HTR-8/SVneo (cell line): ENCODE measurements around the gene SEC22A.

Experiments
- DNase-seq: peaks from one replicate; pipeline ENCODE4 v3.0.0; 2011; ENCODE audit warnings: low spot score, mixed read lengths; ENCODE audit not compliant: insufficient read length
- FAIRE-seq: peaks from 2 replicates; lab custom pipeline; 2011; peaks lifted over from hg19 to GRCh38; lab: Jason Lieb, UNC

Gene SEC22A

DNA sequence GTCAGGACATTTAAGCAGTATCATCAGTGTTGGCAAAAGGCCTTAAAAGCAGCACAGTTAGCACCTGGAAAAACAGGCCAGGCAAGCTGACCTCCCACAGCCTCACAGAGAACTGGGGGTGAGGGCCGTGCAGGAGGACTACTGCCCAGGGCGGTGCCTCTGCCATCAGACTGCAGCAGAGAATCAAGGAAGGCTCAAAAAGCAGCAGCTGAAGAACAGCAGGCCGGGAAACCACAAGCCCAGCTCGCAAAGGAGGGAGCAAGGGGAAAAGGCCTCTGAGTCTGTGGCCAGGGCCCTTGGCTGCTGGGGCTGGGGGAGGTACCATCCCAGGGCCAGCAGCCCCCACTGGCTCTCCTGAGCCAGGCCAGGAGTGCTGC, 84.2 kb downstream of the SEC22A start:
- FAIRE-seq (no peak), DNase-seq (no peak)

DNA sequence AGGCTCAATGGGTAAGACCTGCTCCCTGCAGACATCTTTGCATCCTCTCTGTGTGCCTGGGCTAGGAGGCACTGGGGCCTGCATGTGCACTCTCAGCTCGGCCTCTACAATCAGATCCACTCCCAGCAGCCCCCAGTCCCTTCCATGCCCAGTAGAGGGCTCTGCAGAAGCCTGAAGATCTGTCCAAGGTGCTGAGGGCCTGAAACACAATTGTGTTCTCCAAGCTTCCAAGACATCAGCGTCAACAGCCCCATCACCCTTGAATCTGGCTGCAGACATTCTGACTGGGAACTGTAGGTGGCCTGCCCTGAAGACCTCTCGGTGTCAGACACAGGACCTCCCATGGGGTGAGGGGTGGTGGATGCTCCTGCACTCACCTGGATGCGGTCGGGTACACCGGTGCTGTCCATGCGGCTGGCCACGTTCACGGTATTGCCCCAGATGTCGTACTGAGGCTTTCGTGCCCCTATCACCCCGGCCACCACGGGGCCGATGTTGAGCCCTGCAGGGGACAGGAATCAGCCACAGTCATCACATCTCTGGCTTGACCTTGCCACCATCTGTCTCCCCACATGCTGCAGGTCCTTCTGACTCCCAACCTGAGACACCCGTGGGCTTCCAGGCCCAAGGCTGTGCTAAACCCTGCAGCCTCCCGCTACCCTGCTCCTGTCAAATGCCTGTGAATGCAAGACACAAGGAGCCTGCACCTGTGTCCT, 84.7 kb downstream of the SEC22A start:
- DNase-seq (peak; percentile 74), FAIRE-seq (no peak)

GRCh38 chr3:123287051-123287961, 85.6 kb downstream of the SEC22A start:
- DNase-seq (no peak), FAIRE-seq (no peak)

DNA sequence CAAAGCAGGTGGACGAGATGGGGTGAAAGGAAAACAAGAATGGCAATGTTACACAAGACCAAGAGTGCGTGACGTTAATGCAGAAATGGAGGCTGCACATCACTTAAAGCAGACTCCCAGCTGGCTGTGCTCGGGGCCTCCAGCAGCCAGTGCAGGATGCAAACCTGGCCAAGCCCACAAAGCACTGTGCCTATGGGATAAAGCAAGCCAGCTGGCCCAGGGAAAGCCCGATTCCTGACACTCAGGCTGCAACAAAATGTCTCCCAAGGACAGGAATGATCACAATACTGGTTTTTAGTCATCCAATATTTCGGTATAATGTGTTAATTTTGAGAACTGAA, 86.2 kb downstream of the SEC22A start:
- DNase-seq = no peak

DNA sequence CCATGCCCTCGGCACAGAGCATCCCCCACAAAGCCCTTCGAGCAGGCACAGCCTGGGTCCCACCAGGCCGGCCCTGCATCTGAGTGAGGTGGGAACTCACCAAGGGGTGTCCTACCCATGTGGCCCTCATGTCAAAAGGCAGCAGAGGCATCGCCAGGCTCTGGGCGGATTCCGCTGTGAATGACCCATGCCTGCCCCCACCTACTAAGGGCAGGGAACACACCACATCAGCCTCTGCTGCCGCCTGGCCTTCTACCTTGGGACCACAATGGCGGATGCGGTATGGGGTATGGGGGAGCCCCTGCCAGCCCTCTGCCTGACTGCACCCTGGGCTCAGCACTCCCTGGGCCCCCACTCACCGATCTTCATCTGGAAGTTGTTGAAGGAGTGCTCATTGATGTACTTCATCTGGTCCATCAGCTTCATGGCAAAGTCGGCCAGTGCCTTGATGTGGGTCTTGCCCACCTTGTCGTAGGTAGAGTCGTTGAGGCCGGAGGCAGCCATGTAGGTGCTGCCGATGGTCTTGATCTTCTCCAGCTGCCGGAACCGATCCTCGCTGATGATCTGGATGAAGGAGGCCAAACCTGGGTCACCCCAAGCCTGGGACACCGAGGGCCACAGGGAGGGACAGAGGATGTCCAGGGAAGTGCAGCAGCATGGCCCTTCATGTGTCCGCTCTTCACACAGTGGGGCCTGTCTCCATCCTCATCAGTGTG, 87.8 kb downstream of the SEC22A start:
- DNase-seq (no peak), FAIRE-seq (no peak)

More for the DNA sequence above, 86.2 kb downstream of the SEC22A start:
- FAIRE-seq = no peak

GRCh38 chr3:123290107-123290930, 88.6 kb downstream of the SEC22A start:
- DNase-seq = no peak

DNA sequence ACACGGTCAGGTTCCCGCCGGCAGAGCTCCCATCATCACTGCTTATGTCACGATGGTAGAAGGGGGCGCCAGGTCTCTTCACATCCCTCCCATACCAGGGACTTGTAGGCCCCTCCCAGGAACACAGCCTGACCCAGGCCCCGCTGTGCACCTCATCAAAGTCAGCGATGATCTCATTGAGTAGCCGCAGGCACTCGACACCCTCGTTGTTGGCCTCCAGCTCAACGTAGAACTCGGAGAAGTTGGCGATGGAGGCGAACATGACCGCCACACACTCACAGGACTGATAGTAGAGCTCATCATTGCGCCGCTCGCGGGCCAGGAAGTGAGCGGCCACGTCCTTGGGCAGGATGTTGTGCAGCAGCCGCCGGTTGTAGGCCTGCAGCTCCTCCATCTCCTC, 89.2 kb downstream of the SEC22A start:
- no peak for DNase-seq
- FAIRE-seq = no peak

More at GRCh38 chr3:123290107-123290930, 88.6 kb downstream of the SEC22A start:
- no peak for FAIRE-seq

DNA sequence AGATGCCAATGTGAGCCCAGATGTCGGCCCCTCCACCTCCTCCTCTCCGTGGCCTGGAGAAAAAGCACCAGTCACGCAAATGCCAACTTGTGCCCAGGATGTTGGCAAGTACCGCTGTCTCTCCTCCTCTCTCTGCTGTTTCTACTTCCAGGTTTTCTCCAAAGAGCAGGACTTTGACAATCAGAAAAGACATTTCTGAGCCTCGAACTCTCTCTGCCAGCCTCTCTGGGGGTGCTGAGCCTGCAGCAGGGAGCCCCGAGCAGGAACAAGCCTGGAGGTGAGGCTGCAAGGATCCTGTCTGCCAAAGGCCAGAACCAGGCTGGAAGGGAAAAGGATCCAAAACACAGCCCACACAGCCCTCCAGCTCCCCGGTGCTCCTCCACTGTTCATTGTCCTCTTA, 89.7 kb downstream of the SEC22A start:
- FAIRE-seq (no peak), DNase-seq (no peak)

- no peak for FAIRE-seq
- DNase-seq = no peak
Observed at GRCh38 chr3:123292321-123293310, 90.9 kb downstream of the SEC22A start.

GRCh38 chr3:123294296-123294938, 92.7 kb downstream of the SEC22A start:
- FAIRE-seq = no peak
- DNase-seq = no peak

- no peak for DNase-seq
- FAIRE-seq = no peak
Observed at GRCh38 chr3:123295171-123295900, 93.6 kb downstream of the SEC22A start.

GRCh38 chr3:123295901-123296250, 94.1 kb downstream of the SEC22A start:
- FAIRE-seq (no peak), DNase-seq (no peak)

DNA sequence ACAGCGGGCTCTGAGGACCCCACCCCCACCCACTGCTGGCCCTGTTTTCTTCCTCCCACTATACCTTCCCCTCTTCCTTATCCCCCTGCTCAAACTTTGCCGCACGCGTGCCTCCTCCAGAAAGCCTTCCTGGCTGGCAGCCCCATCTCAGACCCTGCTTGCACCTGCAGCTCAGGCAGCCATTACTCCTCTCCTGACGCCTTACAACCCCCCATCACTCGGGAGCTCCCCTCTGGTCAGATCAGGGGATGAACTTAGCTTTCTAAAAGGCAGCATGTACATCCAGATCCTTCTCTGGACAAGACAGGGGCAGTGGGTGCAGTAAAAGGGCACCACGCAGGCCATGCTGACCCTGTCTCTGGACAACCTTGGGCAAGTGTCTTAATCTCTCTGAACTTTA, 94.5 kb downstream of the SEC22A start:
- FAIRE-seq (no peak), DNase-seq (no peak)

DNA sequence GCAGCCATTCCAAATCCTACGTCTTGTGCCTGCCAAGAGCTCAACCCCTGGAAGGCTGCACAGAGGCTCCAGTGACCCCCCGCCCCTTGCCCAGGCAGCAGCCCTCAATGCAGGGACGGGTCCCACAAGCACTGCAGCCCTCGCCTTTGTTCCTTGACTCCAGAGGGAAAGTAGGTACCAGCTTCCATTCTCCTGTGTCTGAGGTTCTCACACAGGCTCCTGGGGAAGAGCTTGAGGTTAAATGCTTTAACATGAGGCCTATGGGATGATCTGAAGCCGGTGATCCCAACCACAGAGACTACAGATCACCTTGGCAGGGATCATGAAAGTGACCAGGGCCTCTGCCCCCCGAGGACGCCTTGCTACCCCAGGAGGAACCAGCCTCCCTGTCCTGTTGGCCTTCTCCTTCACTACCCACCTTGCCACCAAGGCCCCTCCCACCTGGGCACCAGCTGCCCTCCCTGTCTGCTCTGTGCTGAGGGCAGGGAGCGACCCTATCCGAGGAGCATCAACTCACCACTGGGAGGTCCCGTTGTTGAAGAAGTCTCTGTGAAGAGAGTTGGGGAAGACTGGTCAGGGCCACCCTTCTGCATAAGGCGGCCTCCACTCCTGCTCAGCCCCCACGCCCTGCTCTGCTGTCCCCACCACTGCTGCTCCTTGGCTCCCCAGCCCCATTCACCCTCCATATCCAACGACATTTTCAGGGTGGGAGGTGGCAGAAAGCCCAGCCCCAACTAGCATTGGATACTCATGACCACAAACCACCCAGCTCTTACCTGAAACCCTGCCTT, 95.3 kb downstream of the SEC22A start:
- FAIRE-seq = no peak
- DNase-seq = no peak

DNA sequence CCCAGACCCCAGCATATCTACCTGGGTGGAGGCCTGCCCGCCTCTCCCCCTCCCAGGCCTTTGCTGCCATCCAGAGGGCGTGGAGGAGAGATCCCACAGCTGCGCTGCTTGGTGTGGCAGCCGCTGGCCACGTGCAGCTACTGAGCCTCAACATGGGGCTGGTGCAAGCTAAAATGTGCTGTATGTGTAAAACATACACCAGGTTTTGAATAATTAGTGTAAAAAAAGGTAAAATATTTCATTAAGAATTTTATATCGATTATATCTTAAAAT, 95.8 kb downstream of the SEC22A start:
- DNase-seq = no peak
- FAIRE-seq = no peak

DNA sequence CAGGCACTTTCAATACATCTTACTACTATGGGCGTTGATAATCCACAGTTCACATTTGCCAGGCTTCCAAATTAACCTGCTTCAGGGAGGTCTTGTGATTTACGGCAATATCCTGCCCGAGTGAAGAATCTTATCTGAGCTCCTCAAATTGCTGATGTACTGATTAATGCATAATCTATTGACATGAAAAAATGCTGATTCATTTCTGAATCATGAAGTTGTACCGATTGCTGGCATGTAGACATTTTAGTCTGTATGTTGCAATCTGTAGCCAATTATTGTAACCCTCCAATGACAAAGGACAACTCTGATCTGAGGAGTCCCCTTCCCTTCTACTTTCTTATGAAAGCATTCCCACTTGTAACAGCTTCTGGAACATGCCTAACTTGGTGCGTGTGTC, 97.2 kb downstream of the SEC22A start:
- no peak for DNase-seq
- no peak for FAIRE-seq

DNA sequence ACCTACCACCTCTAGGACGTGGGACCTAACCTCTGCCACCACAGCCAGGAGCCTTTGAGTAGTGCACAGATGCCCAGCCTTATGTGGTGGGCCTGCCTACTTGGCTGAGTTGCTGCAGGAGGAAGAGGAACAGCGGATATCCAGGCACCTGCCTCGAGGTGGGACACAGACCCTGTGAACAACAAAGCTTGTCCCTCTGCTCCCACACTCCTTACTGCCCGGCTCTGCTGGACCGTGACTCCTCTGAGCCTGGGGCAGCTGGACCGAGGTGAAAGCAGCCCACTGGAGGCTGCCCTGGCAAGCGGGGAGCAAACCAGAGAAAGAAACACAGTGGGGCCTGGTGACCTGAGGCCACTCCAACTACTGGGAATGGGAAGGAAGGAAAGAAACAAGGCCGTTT, 97.8 kb downstream of the SEC22A start:
- DNase-seq (no peak), FAIRE-seq (no peak)
